Ishikawa (cell line): Measurements from ENCODE around the gene TGFBR3.

Experiments used
- CEBPB ChIP-seq: IDR thresholded peaks from 2 replicates; pipeline ENCODE4 v1.6.1; 2012
- CREB1 ChIP-seq: IDR thresholded peaks from 2 replicates; pipeline ENCODE4 v1.6.1; 2012; ENCODE audit warnings: low read depth
- EGR1 ChIP-seq: IDR thresholded peaks from 2 replicates; pipeline ENCODE4 v1.6.1; 2012
- EP300 ChIP-seq: IDR thresholded peaks from 2 replicates; pipeline ENCODE4 v1.6.1; 2012; ENCODE audit warnings: borderline replicate concordance
- FOXM1 ChIP-seq: IDR thresholded peaks from 2 replicates; pipeline ENCODE4 v1.6.1; 2012; ENCODE audit warnings: low read depth, borderline replicate concordance
- MAX ChIP-seq: IDR thresholded peaks from 2 replicates; pipeline ENCODE4 v1.6.1; 2012
- NFIC ChIP-seq: IDR thresholded peaks from 2 replicates; pipeline ENCODE4 v1.6.1; 2012
- RAD21 ChIP-seq: IDR thresholded peaks from 2 replicates; pipeline ENCODE4 v1.6.1; 2012; ENCODE audit warnings: low read depth
- TAF1 ChIP-seq: IDR thresholded peaks from 2 replicates; pipeline ENCODE4 v1.6.1; 2012; ENCODE audit warnings: low read depth, mild to moderate bottlenecking
- TCF12 ChIP-seq: IDR thresholded peaks from 2 replicates; pipeline ENCODE4 v1.6.1; 2012; ENCODE audit warnings: low read depth
- TEAD4 ChIP-seq: IDR thresholded peaks from 2 replicates; pipeline ENCODE4 v1.6.1; 2012
- YY1 ChIP-seq: IDR thresholded peaks from 2 replicates; pipeline ENCODE4 v1.6.1; 2012; ENCODE audit warnings: low read depth
- ZBTB7A ChIP-seq: IDR thresholded peaks from 2 replicates; pipeline ENCODE4 v1.6.1; 2012; ENCODE audit warnings: low read depth
- TF ChIP-seq, protein P1 (sequence below): IDR thresholded peaks from 2 replicates; pipeline ENCODE4 v1.6.1; 2012; ENCODE audit warnings: low read depth, mild to moderate bottlenecking
- TF ChIP-seq, protein P2 (sequence below): IDR thresholded peaks from 2 replicates; pipeline ENCODE4 v1.6.1; 2012

The TGFBR3 gene

DNA sequence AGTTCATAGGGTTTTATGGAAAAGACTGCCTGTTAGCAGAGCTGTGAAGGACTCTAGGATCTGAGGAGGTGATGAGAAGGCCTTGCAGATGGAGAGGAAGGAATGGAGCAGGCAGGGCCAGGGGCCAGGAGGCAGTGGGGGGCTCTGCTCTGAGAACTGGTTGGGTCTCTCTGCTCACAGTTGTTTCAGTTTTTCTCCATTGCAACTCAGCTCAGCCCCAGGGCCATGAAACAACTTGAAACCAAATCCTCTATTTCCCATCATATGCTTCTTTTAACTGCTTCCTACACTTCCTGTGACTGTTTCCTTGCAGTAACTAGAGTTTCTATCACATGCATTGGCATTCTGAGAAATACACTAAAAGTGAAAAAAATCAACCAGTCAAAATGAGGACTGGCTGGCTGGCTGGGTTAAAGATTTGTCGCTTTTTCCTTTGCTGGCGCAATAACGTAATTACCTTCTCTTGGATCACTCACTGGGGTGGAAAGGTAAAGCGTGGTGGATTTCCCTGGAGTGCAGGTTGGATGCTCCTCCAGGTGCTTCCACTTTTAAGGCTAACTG lies 213.3 kb downstream of the TGFBR3 start:
- no peak for TF ChIP-seq TAF1
- TF ChIP-seq, protein P1, sequence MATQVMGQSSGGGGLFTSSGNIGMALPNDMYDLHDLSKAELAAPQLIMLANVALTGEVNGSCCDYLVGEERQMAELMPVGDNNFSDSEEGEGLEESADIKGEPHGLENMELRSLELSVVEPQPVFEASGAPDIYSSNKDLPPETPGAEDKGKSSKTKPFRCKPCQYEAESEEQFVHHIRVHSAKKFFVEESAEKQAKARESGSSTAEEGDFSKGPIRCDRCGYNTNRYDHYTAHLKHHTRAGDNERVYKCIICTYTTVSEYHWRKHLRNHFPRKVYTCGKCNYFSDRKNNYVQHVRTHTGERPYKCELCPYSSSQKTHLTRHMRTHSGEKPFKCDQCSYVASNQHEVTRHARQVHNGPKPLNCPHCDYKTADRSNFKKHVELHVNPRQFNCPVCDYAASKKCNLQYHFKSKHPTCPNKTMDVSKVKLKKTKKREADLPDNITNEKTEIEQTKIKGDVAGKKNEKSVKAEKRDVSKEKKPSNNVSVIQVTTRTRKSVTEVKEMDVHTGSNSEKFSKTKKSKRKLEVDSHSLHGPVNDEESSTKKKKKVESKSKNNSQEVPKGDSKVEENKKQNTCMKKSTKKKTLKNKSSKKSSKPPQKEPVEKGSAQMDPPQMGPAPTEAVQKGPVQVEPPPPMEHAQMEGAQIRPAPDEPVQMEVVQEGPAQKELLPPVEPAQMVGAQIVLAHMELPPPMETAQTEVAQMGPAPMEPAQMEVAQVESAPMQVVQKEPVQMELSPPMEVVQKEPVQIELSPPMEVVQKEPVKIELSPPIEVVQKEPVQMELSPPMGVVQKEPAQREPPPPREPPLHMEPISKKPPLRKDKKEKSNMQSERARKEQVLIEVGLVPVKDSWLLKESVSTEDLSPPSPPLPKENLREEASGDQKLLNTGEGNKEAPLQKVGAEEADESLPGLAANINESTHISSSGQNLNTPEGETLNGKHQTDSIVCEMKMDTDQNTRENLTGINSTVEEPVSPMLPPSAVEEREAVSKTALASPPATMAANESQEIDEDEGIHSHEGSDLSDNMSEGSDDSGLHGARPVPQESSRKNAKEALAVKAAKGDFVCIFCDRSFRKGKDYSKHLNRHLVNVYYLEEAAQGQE, result no peak
- TF ChIP-seq EP300, result no peak
- no peak for TF ChIP-seq ZBTB7A
- TF ChIP-seq EGR1, result no peak
- TF ChIP-seq CREB1, result no peak
- TF ChIP-seq, protein P2, sequence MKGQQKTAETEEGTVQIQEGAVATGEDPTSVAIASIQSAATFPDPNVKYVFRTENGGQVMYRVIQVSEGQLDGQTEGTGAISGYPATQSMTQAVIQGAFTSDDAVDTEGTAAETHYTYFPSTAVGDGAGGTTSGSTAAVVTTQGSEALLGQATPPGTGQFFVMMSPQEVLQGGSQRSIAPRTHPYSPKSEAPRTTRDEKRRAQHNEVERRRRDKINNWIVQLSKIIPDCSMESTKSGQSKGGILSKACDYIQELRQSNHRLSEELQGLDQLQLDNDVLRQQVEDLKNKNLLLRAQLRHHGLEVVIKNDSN, result no peak
- TF ChIP-seq NFIC, result no peak
- no peak for TF ChIP-seq YY1
- no peak for TF ChIP-seq TEAD4
- no peak for TF ChIP-seq FOXM1
- no peak for TF ChIP-seq CEBPB
- TF ChIP-seq RAD21, result no peak
- TF ChIP-seq TCF12, result no peak
- TF ChIP-seq MAX, result no peak

DNA sequence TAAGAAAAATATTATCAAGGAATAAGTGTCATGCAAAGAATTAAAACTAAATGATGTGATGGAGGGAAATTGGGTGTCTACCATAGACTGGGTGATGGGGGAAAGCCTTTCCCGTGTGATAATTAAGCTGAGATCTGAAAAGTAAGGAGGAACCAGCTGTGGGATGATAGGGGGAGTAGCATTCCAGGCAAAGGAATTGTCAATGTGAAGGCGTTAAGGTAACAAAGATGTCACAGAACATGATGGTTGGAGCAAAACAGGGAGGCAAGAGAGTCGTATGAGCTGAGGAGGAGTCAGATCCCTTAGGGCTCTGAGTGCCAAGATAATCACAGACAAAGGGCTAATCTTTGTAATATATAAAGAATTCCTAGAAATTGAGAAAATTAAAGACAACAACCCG lies 215.2 kb downstream of the TGFBR3 start:
- TF ChIP-seq TCF12 (no peak), TAF1 (no peak), MAX (no peak), CREB1 (no peak), TEAD4 (no peak), CEBPB (no peak), EP300 (no peak)
- TF ChIP-seq, protein P1, result no peak
- TF ChIP-seq, protein P2, result no peak

DNA sequence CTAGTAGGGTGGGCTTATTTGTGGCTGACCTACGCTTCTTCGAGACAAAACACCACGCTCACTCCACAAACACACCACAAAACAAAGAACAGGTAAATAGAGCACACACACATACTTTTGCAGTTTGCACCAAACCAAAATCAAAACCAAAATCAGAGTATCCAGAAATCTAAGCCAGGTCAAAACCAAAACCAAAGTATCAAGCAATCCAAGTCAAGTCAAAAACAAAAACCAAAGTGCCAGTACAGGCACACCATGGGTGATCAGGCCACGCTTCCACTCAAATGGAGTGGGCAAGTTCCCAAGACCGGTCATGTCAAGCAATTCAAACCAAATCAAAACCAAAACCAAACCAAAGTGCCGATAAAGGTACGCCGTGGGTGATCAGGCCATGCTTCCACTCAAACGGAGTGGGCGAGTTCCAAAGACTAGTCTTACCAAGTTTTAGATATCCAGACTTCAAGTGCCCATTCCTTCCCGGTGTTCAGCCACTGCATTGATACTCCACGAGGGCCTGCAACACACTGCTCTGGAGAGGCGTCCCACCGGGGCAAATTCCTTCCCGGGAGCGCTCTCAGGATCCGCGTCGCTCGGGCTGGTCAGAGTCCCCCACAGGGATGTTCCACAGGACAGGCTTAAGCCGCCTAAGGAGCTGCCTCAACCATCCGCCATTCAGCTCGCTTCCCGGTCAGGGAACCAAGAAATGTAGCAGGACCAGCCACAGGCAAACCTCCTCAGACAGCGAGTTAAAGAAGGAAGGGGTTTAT lies 216.2 kb downstream of the TGFBR3 start:
- TF ChIP-seq RAD21 (no peak), CEBPB (no peak), TCF12 (no peak), CREB1 (no peak), EP300 (no peak), FOXM1 (no peak), ZBTB7A (no peak), YY1 (no peak), EGR1 (no peak), TEAD4 (no peak), MAX (no peak), TAF1 (no peak)
- TF ChIP-seq, protein P2, result no peak
- TF ChIP-seq, protein P1, result no peak
